ENCODE measurements around the gene DAND5. TPM values are rescaled to one million over a fixed set of nuclear protein-coding genes. Genes with fewer than 3 reads are reported as not detected.

DAND5 gene
- total and polyA plus RNA-seq, 9 of the 15 experiments (the other 6 are each of a cell fraction or from before 2014, with no cell fraction given): 0.22 to 0.83 (median 0.60) TPM

DNA sequence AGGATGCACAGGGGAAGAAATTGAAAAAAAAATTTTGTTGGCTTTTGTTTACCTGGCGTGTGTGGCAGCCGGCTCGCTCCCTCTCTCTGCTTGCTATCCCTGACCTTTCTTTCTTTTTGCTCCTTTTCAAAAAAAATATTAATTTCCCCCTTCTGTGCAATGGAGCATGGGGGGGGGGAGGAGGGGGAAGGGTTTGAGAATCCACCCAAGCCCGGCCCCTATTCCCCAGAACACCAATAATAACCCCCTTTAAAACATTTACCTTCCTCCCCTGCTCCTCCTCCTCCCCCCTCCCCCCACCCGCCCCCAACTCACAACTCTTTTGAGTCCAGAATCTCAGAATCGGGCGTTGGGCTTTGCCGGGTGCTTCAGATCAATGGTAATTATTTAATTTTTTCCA, 54.3 kb downstream of the DAND5 start:
- TF ChIP-seq, protein P1, sequence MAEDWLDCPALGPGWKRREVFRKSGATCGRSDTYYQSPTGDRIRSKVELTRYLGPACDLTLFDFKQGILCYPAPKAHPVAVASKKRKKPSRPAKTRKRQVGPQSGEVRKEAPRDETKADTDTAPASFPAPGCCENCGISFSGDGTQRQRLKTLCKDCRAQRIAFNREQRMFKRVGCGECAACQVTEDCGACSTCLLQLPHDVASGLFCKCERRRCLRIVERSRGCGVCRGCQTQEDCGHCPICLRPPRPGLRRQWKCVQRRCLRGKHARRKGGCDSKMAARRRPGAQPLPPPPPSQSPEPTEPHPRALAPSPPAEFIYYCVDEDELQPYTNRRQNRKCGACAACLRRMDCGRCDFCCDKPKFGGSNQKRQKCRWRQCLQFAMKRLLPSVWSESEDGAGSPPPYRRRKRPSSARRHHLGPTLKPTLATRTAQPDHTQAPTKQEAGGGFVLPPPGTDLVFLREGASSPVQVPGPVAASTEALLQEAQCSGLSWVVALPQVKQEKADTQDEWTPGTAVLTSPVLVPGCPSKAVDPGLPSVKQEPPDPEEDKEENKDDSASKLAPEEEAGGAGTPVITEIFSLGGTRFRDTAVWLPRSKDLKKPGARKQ (CRISPR knock-in tag; IDR thresholded peaks at IDR 0.05): no peak
- TF ChIP-seq POLR2G (IDR thresholded peaks at IDR 0.05; ENCODE audit: low read depth, low read length): no peak
- TF ChIP-seq TAF7 (tag; IDR thresholded peaks at IDR 0.05): no peak
- ChIA-PET CTCF (ENCODE audit: low intra/inter-chr PET ratio) (interaction anchor here (0.7 kb wide), 1 partner anchor 342 kb away, joined by 4 read pairs; no protein-coding TSS in a partner anchor), POLR2A (interaction anchor here (0.7 to 1.4 kb wide), 2 partner anchors 10 kb away, joined by 3 to 5 read pairs; no protein-coding TSS in a partner anchor)
- no peak overlapping the region for H3K4me2 ChIP-seq (ENCODE audit: insufficient read depth, low read length)
- intact Hi-C loops (cut with micrococcal nuclease) (no loop called here), in situ Hi-C loops (cut with MboI) (no loop called here)
- H3K27me3 ChIP-seq (ENCODE audit: control insufficient read depth in 2 of 2, insufficient read depth in 2 of 2, low read length in 2 of 2): no peaks in the 10 kb centered on the region
- no peak overlapping the region for H3K9ac ChIP-seq (ENCODE audit: insufficient read depth in 1 of 2, low read depth in 2 of 2, low read length in 2 of 2)
- H3K27ac ChIP-seq (ENCODE audit: extremely low read depth, low read depth, low read length): peak overlapping the region; percentile 62; the same call in 1 of the 3 replicates
- H3K36me3 ChIP-seq (ENCODE audit: control insufficient read depth, insufficient read depth, low read length): peaks cover 38% of the 10 kb centered on the region; the same call in 2 of the 3 replicates
- peak overlapping the region; percentile 41 for H3K4me3 ChIP-seq
- peak in 3 of 4 experiments; percentile 34 to 54 (median 46) for DNase-seq (ENCODE audit: extremely low read depth in 1 of 4, low spot score in 3 of 4)
- ATAC-seq: no peak
- no TSS peak for BruUV-seq (replicated peaks)
- H3K9me3 ChIP-seq (replicated peaks; ENCODE audit: control insufficient read depth, insufficient read depth, low read depth, low read length): no peaks in the 10 kb centered on the region
- no peak overlapping the region for H2AFZ ChIP-seq (ENCODE audit: low read depth, low read length)
- peaks cover 56% of the 10 kb centered on the region for H3K79me2 ChIP-seq (ENCODE audit: control insufficient read depth, insufficient read depth, low read length)
- no peaks in the 10 kb centered on the region for H4K20me1 ChIP-seq (replicated peaks; ENCODE audit: control insufficient read depth, insufficient read depth, low read length)
- peaks cover 18 to 36% of the 10 kb centered on the region in 2 experiments; a peak in 4 of 5 replicates for H3K4me1 ChIP-seq (replicated peaks in 1 of 2; ENCODE audit: control insufficient read depth in 2 of 2, insufficient read depth in 2 of 2, low read length in 2 of 2)
- no CpG with 5 or more reads among the region's 8 CpGs for WGBS (ENCODE audit: insufficient coverage, low coverage, missing lambda C conversion rate)
- no peak for FAIRE-seq
- no peaks in the 10 kb centered on the region for H3K9me1 ChIP-seq (ENCODE audit: control insufficient read depth, insufficient read depth, low read length)

Small RNA genes within 50 kb of the gene (microRNA-seq; reads per million reads assigned to microRNA genes)
- not detected for gene MIR5695 (ENCODE audit: borderline microRNAs expressed)
- 2.5 reads per million, percentile 30 among the genes with 10 or more reads in this experiment for gene MIR6515 (ENCODE audit: borderline microRNAs expressed)

Small RNA genes within 50 kb of the gene (small RNA-seq; reads per million reads assigned to genes)
- gene MIR5695 (0.11 reads per million), gene MIR6515 (0.88 reads per million, percentile 53 among the genes with 10 or more reads in this experiment)

Other genes starting within 250 kb of the DAND5 start
Only the 7 nearest of the 25 such genes appear.
- 25.7 and 37.9 TPM in 2 replicates for gene GCDH, start 78.4 kb upstream of the DAND5 start, total RNA-seq (2014; rRNA removed)
- 11.5 and 17.7 TPM in 2 replicates for gene GCDH, start 78.4 kb upstream of the DAND5 start, total RNA-seq (2014; rRNA removed; fragmentation: Illumina TruSeq; extraction: Trizol)
- gene GCDH, start 78.4 kb upstream of the DAND5 start, total RNA-seq (2015; rRNA removed; fragmentation: Illumina TruSeq; extraction: Trizol): 19.1 and 21.3 TPM in 2 replicates
- gene GCDH, start 78.4 kb upstream of the DAND5 start, total RNA-seq (2021): 40.1 and 47.5 TPM in 2 replicates
- 16.8 and 19.8 TPM in 2 replicates for gene GCDH, start 78.4 kb upstream of the DAND5 start, polyA plus RNA-seq (2011; rRNA removed)
- gene GCDH, start 78.4 kb upstream of the DAND5 start, polyA plus RNA-seq (2014; fragmentation: Illumina TruSeq; extraction: Trizol): 20.6 and 38.9 TPM in 2 replicates
- 1 to 10 TPM; 2.9 to 5.5 TPM for gene GCDH, start 78.4 kb upstream of the DAND5 start, polyA plus RNA-seq (2014; fragmentation: Nextera tagmentation; extraction: Ambion mirVana)
- gene GCDH, start 78.4 kb upstream of the DAND5 start, polyA plus RNA-seq (2014; rRNA removed): 44.7 and 50.8 TPM in 2 replicates
- 0.98 and 1.5 TPM in 2 replicates for gene SYCE2, start 50.3 kb upstream of the DAND5 start, total RNA-seq (2014; rRNA removed)
- 0.57 and 1.2 TPM in 2 replicates for gene SYCE2, start 50.3 kb upstream of the DAND5 start, total RNA-seq (2014; rRNA removed; fragmentation: Illumina TruSeq; extraction: Trizol)
- 0.62 and 0.79 TPM in 2 replicates for gene SYCE2, start 50.3 kb upstream of the DAND5 start, total RNA-seq (2015; rRNA removed; fragmentation: Illumina TruSeq; extraction: Trizol)
- gene SYCE2, start 50.3 kb upstream of the DAND5 start, total RNA-seq (2021): 0.67 and 0.69 TPM in 2 replicates
- gene SYCE2, start 50.3 kb upstream of the DAND5 start, polyA plus RNA-seq (2011; rRNA removed): 1.2 and 1.7 TPM in 2 replicates
- 2.1 TPM in 2 replicates for gene SYCE2, start 50.3 kb upstream of the DAND5 start, polyA plus RNA-seq (2014; fragmentation: Illumina TruSeq; extraction: Trizol)
- gene SYCE2, start 50.3 kb upstream of the DAND5 start, polyA plus RNA-seq (2014; fragmentation: Nextera tagmentation; extraction: Ambion mirVana): under 1 TPM; 0.92 to 0.99 TPM
- gene SYCE2, start 50.3 kb upstream of the DAND5 start, polyA plus RNA-seq (2014; rRNA removed): 0.85 and 2.1 TPM in 2 replicates
- 186 and 188 TPM in 2 replicates for gene FARSA, start 35.9 kb upstream of the DAND5 start, total RNA-seq (2014; rRNA removed)
- gene FARSA, start 35.9 kb upstream of the DAND5 start, total RNA-seq (2014; rRNA removed; fragmentation: Illumina TruSeq; extraction: Trizol): 23.7 and 36.8 TPM in 2 replicates
- gene FARSA, start 35.9 kb upstream of the DAND5 start, total RNA-seq (2015; rRNA removed; fragmentation: Illumina TruSeq; extraction: Trizol): 89.6 and 102 TPM in 2 replicates
- 237 TPM in 2 replicates for gene FARSA, start 35.9 kb upstream of the DAND5 start, total RNA-seq (2021)
- gene FARSA, start 35.9 kb upstream of the DAND5 start, polyA plus RNA-seq (2011; rRNA removed): 25.2 and 39.6 TPM in 2 replicates
- 173 and 186 TPM in 2 replicates for gene FARSA, start 35.9 kb upstream of the DAND5 start, polyA plus RNA-seq (2014; fragmentation: Illumina TruSeq; extraction: Trizol)
- 10 to 100 TPM; 32.6 to 40.0 TPM for gene FARSA, start 35.9 kb upstream of the DAND5 start, polyA plus RNA-seq (2014; fragmentation: Nextera tagmentation; extraction: Ambion mirVana)
- gene FARSA, start 35.9 kb upstream of the DAND5 start, polyA plus RNA-seq (2014; rRNA removed): 117 and 142 TPM in 2 replicates
- 673 and 912 TPM in 2 replicates for gene CALR, start 31.0 kb upstream of the DAND5 start, total RNA-seq (2014; rRNA removed)
- 473 and 509 TPM in 2 replicates for gene CALR, start 31.0 kb upstream of the DAND5 start, total RNA-seq (2014; rRNA removed; fragmentation: Illumina TruSeq; extraction: Trizol)
- 794 and 811 TPM in 2 replicates for gene CALR, start 31.0 kb upstream of the DAND5 start, total RNA-seq (2015; rRNA removed; fragmentation: Illumina TruSeq; extraction: Trizol)
- 730 and 790 TPM in 2 replicates for gene CALR, start 31.0 kb upstream of the DAND5 start, total RNA-seq (2021)
- gene CALR, start 31.0 kb upstream of the DAND5 start, polyA plus RNA-seq (2011; rRNA removed): 628 and 644 TPM in 2 replicates
- gene CALR, start 31.0 kb upstream of the DAND5 start, polyA plus RNA-seq (2014; fragmentation: Illumina TruSeq; extraction: Trizol): 643 and 731 TPM in 2 replicates
- 100 to 1,000 TPM; 126 to 147 TPM for gene CALR, start 31.0 kb upstream of the DAND5 start, polyA plus RNA-seq (2014; fragmentation: Nextera tagmentation; extraction: Ambion mirVana)
- gene CALR, start 31.0 kb upstream of the DAND5 start, polyA plus RNA-seq (2014; rRNA removed): 642 and 658 TPM in 2 replicates
- 181 and 279 TPM in 2 replicates for gene RAD23A, start 23.7 kb upstream of the DAND5 start, total RNA-seq (2014; rRNA removed)
- 47.8 and 56.5 TPM in 2 replicates for gene RAD23A, start 23.7 kb upstream of the DAND5 start, total RNA-seq (2014; rRNA removed; fragmentation: Illumina TruSeq; extraction: Trizol)
- 102 and 103 TPM in 2 replicates for gene RAD23A, start 23.7 kb upstream of the DAND5 start, total RNA-seq (2015; rRNA removed; fragmentation: Illumina TruSeq; extraction: Trizol)
- gene RAD23A, start 23.7 kb upstream of the DAND5 start, total RNA-seq (2021): 143 and 155 TPM in 2 replicates
- 44.1 and 61.2 TPM in 2 replicates for gene RAD23A, start 23.7 kb upstream of the DAND5 start, polyA plus RNA-seq (2011; rRNA removed)
- gene RAD23A, start 23.7 kb upstream of the DAND5 start, polyA plus RNA-seq (2014; fragmentation: Illumina TruSeq; extraction: Trizol): 179 and 212 TPM in 2 replicates
- 10 to 100 TPM in 1 of 2 experiments, 1 to 10 TPM in 1; 9.5 to 40.4 TPM for gene RAD23A, start 23.7 kb upstream of the DAND5 start, polyA plus RNA-seq (2014; fragmentation: Nextera tagmentation; extraction: Ambion mirVana)
- 101 and 127 TPM in 2 replicates for gene RAD23A, start 23.7 kb upstream of the DAND5 start, polyA plus RNA-seq (2014; rRNA removed)
- 143 and 161 TPM in 2 replicates for gene GADD45GIP1, start 12.4 kb upstream of the DAND5 start, total RNA-seq (2014; rRNA removed)
- 9.1 and 12.9 TPM in 2 replicates for gene GADD45GIP1, start 12.4 kb upstream of the DAND5 start, total RNA-seq (2014; rRNA removed; fragmentation: Illumina TruSeq; extraction: Trizol)
- gene GADD45GIP1, start 12.4 kb upstream of the DAND5 start, total RNA-seq (2015; rRNA removed; fragmentation: Illumina TruSeq; extraction: Trizol): 39.5 and 40.1 TPM in 2 replicates
- 47.3 and 48.8 TPM in 2 replicates for gene GADD45GIP1, start 12.4 kb upstream of the DAND5 start, total RNA-seq (2021)
- gene GADD45GIP1, start 12.4 kb upstream of the DAND5 start, polyA plus RNA-seq (2011; rRNA removed): 29.2 and 30.4 TPM in 2 replicates
- 11.5 and 20.3 TPM in 2 replicates for gene GADD45GIP1, start 12.4 kb upstream of the DAND5 start, polyA plus RNA-seq (2014; fragmentation: Illumina TruSeq; extraction: Trizol)
- 1 to 10 TPM; 5.1 to 6.8 TPM for gene GADD45GIP1, start 12.4 kb upstream of the DAND5 start, polyA plus RNA-seq (2014; fragmentation: Nextera tagmentation; extraction: Ambion mirVana)
- gene GADD45GIP1, start 12.4 kb upstream of the DAND5 start, polyA plus RNA-seq (2014; rRNA removed): 114 and 122 TPM in 2 replicates
- 5.4 and 7.7 TPM in 2 replicates for gene NFIX, start 25.9 kb downstream of the DAND5 start, total RNA-seq (2014; rRNA removed)
- 2.3 and 6.4 TPM in 2 replicates for gene NFIX, start 25.9 kb downstream of the DAND5 start, total RNA-seq (2014; rRNA removed; fragmentation: Illumina TruSeq; extraction: Trizol)
- gene NFIX, start 25.9 kb downstream of the DAND5 start, total RNA-seq (2015; rRNA removed; fragmentation: Illumina TruSeq; extraction: Trizol): 3.1 and 3.8 TPM in 2 replicates
- 23.1 and 26.8 TPM in 2 replicates for gene NFIX, start 25.9 kb downstream of the DAND5 start, total RNA-seq (2021)
- 2.9 and 5.6 TPM in 2 replicates for gene NFIX, start 25.9 kb downstream of the DAND5 start, polyA plus RNA-seq (2011; rRNA removed)
- gene NFIX, start 25.9 kb downstream of the DAND5 start, polyA plus RNA-seq (2014; fragmentation: Illumina TruSeq; extraction: Trizol): 7.7 and 9.2 TPM in 2 replicates
- gene NFIX, start 25.9 kb downstream of the DAND5 start, polyA plus RNA-seq (2014; fragmentation: Nextera tagmentation; extraction: Ambion mirVana): under 1 TPM; 0.28 to 0.34 TPM
- 6.8 and 7.2 TPM in 2 replicates for gene NFIX, start 25.9 kb downstream of the DAND5 start, polyA plus RNA-seq (2014; rRNA removed)

Data from K562 (cell line).